Prostate gland (tissue), 2 donors: ENCODE data around the gene CDC45.

ENCODE experiments used
- POLR2AphosphoS5 ChIP-seq: sonication (generic); formaldehyde crosslinking; IDR thresholded peaks from one replicate; pipeline ENCODE4 v1.6.1; 2017; ENCODE audit warnings: antibody characterized with exemption
- TF ChIP-seq, protein P1 (sequence below), 4 experiments: fragments of 200-600 bp in 2 of 4; fragments of 450-650 bp in 2 of 4; sonication (generic) in 2 of 4; IDR thresholded peaks; 1 replicate in 3 of 4; 2 replicates in 1 of 4; pipeline ENCODE4 v1.5.1; 2016 to 2019; ENCODE audit warnings: antibody characterized with exemption in 4 of 4, mild to moderate bottlenecking in 2 of 4, moderate library complexity in 2 of 4

- TF ChIP-seq POLR2AphosphoS5: no peak
- TF ChIP-seq, protein P1, sequence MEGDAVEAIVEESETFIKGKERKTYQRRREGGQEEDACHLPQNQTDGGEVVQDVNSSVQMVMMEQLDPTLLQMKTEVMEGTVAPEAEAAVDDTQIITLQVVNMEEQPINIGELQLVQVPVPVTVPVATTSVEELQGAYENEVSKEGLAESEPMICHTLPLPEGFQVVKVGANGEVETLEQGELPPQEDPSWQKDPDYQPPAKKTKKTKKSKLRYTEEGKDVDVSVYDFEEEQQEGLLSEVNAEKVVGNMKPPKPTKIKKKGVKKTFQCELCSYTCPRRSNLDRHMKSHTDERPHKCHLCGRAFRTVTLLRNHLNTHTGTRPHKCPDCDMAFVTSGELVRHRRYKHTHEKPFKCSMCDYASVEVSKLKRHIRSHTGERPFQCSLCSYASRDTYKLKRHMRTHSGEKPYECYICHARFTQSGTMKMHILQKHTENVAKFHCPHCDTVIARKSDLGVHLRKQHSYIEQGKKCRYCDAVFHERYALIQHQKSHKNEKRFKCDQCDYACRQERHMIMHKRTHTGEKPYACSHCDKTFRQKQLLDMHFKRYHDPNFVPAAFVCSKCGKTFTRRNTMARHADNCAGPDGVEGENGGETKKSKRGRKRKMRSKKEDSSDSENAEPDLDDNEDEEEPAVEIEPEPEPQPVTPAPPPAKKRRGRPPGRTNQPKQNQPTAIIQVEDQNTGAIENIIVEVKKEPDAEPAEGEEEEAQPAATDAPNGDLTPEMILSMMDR (IDR thresholded peaks at IDR 0.05): no peak
Measured at GRCh38 chr22:19482297-19482696, 2.6 kb downstream of the CDC45 start.
